Measurements from ENCODE around the gene ADAMTS16.

The ADAMTS16 gene

GRCh38 chr5:5343568-5343967 lies 203.4 kb downstream of the ADAMTS16 start:
- no peak for DNase-seq (ENCODE audit: low read depth, low spot score)

GRCh38 chr5:5344051-5344571 lies 204.0 kb downstream of the ADAMTS16 start:
- DNase-seq (ENCODE audit: low read depth, low spot score), result no peak

- DNase-seq (ENCODE audit: low read depth, low spot score), result no peak
Observed at GRCh38 chr5:5344606-5345005, 204.5 kb downstream of the ADAMTS16 start.

GRCh38 chr5:5347442-5347841 lies 207.3 kb downstream of the ADAMTS16 start:
- DNase-seq (ENCODE audit: low read depth, low spot score), result no peak

DNA sequence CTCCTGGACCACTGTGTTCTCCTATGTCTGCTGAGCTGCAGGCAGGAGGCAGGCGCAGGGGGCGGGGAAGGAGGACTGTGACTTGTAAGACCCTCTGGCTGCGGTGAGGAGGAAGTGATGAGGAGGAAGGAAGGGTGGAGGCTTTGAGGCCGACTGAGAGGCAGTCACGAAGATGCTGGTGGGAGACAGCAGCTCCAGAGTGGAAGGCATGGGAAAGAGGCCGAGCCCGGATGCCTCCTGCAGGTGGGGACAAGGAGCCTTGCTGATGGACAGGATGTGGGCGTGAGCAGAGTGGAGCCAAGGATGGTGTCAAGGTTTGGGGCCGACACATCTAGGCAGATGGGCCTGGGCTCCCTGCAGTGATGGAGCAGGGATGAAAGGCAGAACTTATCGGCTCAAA lies 208.0 kb downstream of the ADAMTS16 start:
- DNase-seq (ENCODE audit: low read depth, low spot score), result no peak

GRCh38 chr5:5348576-5348975 lies 208.4 kb downstream of the ADAMTS16 start:
- DNase-seq (ENCODE audit: low read depth, low spot score), result no peak

DNA sequence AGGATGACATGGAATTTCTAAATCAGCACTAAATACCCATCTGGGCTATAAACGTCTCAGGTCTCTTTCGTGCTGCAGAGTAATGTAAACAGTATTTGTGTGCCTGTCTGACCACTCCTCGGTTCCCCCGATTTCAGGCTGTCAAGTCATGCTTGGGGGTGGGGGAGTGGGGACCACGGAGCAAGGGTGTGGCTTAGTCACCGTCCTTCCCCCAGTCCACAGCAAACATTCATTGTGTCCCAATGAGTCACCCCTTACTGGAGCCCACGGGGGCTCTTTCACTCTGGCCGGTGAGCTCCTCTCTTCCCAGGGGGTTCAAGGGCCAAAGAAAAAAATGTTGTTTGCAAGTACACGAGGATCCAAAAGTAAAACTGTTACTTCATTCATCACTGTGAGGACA lies 210.0 kb downstream of the ADAMTS16 start:
- DNase-seq (ENCODE audit: low read depth, low spot score), result no peak

DNA sequence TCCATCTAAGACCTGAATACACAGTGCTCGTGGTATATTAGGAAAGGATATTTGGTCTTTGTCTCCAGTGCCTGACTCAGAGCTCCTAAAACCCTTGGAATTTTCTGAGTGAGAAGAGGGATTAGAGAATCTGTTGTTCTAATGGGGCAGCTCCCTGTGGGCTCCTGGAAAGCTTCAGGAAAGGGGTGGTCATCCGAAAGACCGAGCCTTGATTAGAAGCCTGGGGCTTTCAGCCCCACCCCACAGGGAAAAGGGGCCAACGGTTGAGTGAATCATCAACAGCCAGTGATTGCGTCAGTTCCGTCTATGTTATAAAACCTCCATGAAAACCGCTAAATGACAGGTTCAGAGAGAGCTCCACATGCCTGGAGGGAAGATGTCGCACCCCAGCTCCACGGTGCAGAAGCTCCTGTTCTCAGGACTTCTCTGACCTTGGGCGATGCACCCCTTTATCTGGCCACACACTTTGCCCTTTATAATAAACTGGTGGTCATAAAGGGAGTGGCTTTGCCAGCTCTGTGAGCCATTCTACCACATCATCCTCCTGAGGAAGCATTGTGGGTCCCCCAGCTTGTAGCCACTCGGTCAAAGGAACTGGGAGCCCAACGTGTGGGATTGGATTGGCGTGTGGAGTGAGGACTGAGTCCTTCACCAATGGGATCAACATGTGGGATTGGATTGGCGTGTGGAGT lies 211.3 kb downstream of the ADAMTS16 start:
- peak; percentile 70 for DNase-seq (ENCODE audit: low read depth, low spot score)

DNA sequence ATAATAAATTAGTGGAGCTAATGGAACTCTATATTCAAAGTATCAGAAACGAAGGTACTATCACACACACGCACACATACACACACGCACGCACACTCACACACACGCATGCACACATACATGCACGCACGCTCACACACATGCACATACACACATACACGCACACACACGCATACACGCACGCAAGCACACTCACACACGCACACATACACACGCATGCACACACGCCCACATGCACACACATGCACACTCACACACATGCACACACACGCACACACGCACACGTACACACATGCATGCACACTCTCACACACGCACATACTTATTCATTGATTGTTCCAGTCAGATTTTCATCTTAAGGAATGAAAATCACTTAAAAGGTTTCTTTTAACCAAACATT lies 212.5 kb downstream of the ADAMTS16 start:
- no peak for DNase-seq (ENCODE audit: low read depth, low spot score)

DNA sequence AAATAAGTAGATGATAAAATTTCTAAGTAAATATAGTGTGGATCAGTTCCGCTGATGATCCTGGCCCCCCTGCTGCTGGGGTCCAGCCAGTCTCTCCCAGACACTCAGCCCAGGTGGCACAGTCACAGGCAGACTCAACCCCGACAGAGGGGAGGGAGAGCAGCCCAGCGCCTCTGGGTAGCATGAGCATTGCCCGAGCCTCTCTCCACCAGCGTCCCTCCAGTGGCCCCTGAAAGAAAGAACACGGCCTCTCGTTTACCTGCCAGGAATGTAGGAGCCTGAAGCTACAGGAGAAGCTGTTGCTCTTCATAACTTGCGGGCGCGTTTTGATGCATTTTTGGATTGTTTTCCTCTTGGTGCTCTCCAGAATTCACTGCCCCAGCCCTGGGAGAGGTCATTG lies 213.6 kb downstream of the ADAMTS16 start:
- peak; percentile 43 for DNase-seq (ENCODE audit: low read depth, low spot score)

DNA sequence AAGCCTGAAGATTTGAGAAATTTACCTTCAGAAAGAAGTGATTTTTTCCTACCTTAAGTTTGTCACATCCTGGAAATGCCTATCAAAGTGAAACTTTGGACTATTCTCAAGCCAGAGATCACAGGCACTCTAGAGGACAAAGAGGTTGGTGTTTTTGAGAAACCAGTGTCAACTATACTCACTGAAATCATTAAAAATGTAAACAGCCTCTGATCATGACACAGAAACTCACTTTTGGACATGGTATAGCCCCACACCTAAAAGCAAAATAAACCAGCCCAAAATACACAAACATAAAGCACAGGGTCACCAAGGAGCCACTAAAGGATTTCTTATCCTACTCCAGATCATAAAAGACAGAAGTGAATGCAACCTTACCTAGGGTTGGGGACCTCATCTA lies 216.6 kb downstream of the ADAMTS16 start:
- no peak for DNase-seq (ENCODE audit: low read depth, low spot score)

- no peak for DNase-seq (ENCODE audit: low read depth, low spot score)
Observed at GRCh38 chr5:5359618-5360017, 219.5 kb downstream of the ADAMTS16 start.

DNA sequence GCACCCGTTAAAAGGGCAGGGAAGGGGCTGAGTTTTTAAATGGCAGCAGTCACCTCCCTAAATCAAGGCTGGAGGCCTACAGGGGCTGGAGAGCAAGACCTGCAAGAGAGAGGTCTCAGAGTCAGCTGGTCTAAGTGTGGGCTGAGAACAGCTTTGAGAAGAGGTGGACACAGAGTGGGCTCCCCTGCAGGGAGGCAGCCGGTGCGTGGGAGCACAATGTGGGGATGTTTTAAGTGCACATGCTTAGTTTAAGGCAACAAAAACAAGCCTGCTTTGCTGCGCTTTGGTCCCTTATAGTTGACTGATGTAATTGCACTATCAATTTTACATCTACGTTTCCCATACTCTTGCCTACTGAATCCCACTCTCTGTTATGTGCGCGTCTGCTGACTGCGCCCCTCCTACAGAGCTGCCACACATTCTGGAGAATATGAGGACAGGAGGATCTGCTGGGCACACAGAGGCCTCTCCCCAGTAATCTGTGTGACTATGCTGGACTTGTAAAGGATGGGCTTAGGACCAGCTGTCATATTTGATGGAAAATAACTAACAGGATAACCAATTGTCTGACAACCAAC lies 220.3 kb downstream of the ADAMTS16 start:
- DNase-seq (ENCODE audit: low read depth, low spot score), result no peak

DNA sequence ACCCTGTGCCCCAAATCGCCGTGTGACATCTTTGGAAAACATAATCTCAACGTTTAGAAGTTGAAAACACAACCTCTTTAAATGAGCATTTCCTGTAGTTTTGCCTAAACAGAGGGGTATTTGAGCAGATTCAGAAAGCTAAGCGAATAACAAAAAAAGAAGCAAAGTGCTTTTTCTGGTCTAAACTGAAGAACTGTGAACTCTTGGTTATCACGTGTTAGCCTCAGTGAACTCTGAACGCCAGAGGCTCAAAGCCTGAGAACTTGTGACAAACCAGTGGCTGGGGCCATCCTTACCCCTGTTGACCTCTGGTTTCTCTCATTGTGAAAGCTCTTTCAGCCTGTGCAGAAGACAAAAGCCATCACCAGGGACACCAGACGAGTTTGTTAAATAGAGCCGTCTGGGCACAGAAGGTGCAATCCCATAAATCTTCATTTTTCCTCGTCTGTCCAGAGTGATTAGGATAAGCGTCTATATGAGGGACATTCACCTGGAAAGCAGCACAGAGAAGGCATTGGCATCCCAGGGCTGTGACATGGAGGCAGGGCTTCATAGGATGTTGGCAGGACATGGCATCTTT lies 220.9 kb downstream of the ADAMTS16 start:
- peak; percentile 34 for DNase-seq (ENCODE audit: low read depth, low spot score)

GRCh38 chr5:5363045-5363444 lies 222.9 kb downstream of the ADAMTS16 start:
- DNase-seq (ENCODE audit: low read depth, low spot score), result no peak

GRCh38 chr5:5364932-5365331 lies 224.8 kb downstream of the ADAMTS16 start:
- DNase-seq (ENCODE audit: low read depth, low spot score), result no peak

- no peak for DNase-seq (ENCODE audit: low read depth, low spot score)
Observed at GRCh38 chr5:5367739-5368138, 227.6 kb downstream of the ADAMTS16 start.

- no peak for DNase-seq (ENCODE audit: low read depth, low spot score)
Observed at GRCh38 chr5:5369051-5369605, 229.0 kb downstream of the ADAMTS16 start.

All from ELF-1 (cell line).